Nucleus accumbens (tissue), 56 donors: ENCODE measurements around the gene GCLC.
"Not testable (repeated sequence)": the region's sequence is repeated elsewhere in the genome, so short reads cannot be mapped to it uniquely, and the experiment has no call there.

ENCODE experiments used
- DNase-seq, 56 donors: peaks; one replicate each; lab custom pipeline; 2025; lab: John Stamatoyannopoulos, UW

Gene GCLC

GRCh38 chr6:53495506-53496499 lies 49.1 kb downstream of the GCLC start:
- no peak for DNase-seq

GRCh38 chr6:53494076-53494475 lies 50.8 kb downstream of the GCLC start:
- DNase-seq, result no peak

GRCh38 chr6:53493635-53494025 lies 51.3 kb downstream of the GCLC start:
- DNase-seq, result no peak

- DNase-seq, result peak in 5 of 56 donors; percentile 3 to 21 (median 8)
Measured at GRCh38 chr6:53492860-53493634, 51.9 kb downstream of the GCLC start.

GRCh38 chr6:53487080-53487479 lies 57.8 kb downstream of the GCLC start:
- no peak for DNase-seq

- DNase-seq, result no peak
Measured at GRCh38 chr6:53486679-53487078, 58.2 kb downstream of the GCLC start.

- peak in 45 of 56 donors; percentile 5 to 91 (median 31) for DNase-seq
Measured at GRCh38 chr6:53484476-53485280, 60.2 kb downstream of the GCLC start.

- peak in 25 of 56 donors; percentile 3 to 65 (median 18) for DNase-seq
Measured at GRCh38 chr6:53483423-53484353, 61.2 kb downstream of the GCLC start.

- DNase-seq, result no peak
Measured at GRCh38 chr6:53481323-53481722, 63.6 kb downstream of the GCLC start.

GRCh38 chr6:53480774-53481173 lies 64.1 kb downstream of the GCLC start:
- not testable (repeated sequence) for DNase-seq

GRCh38 chr6:53479871-53480270 lies 65.0 kb downstream of the GCLC start:
- DNase-seq, result no peak

GRCh38 chr6:53476964-53477363 lies 67.9 kb downstream of the GCLC start:
- no peak for DNase-seq

- no peak for DNase-seq
Measured at GRCh38 chr6:53474010-53474409, 70.9 kb downstream of the GCLC start.

GRCh38 chr6:53469163-53469562 lies 75.7 kb downstream of the GCLC start:
- DNase-seq, result no peak

GRCh38 chr6:53466257-53466656 lies 78.6 kb downstream of the GCLC start:
- no peak for DNase-seq

GRCh38 chr6:53465732-53466131 lies 79.2 kb downstream of the GCLC start:
- no peak for DNase-seq

- DNase-seq, result no peak
Measured at GRCh38 chr6:53464927-53465460, 79.9 kb downstream of the GCLC start.

- no peak for DNase-seq
Measured at GRCh38 chr6:53464483-53464882, 80.4 kb downstream of the GCLC start.

GRCh38 chr6:53461696-53462095 lies 83.2 kb downstream of the GCLC start:
- DNase-seq, result no peak
